GM18909 (cell line): ENCODE data around the gene PRRT2.
"Not testable (repeated sequence)": the region's sequence is repeated elsewhere in the genome, so short reads cannot be mapped to it uniquely, and the experiment has no call there.

Source experiments
- ATAC-seq: cut with Tn5 transposase; IDR thresholded peaks from one replicate; pipeline ENCODE4 v1.9.1; 2021; ENCODE audit warnings: mild to moderate bottlenecking; ENCODE audit not compliant: unreplicated experiment, poor library complexity

PRRT2 gene

DNA sequence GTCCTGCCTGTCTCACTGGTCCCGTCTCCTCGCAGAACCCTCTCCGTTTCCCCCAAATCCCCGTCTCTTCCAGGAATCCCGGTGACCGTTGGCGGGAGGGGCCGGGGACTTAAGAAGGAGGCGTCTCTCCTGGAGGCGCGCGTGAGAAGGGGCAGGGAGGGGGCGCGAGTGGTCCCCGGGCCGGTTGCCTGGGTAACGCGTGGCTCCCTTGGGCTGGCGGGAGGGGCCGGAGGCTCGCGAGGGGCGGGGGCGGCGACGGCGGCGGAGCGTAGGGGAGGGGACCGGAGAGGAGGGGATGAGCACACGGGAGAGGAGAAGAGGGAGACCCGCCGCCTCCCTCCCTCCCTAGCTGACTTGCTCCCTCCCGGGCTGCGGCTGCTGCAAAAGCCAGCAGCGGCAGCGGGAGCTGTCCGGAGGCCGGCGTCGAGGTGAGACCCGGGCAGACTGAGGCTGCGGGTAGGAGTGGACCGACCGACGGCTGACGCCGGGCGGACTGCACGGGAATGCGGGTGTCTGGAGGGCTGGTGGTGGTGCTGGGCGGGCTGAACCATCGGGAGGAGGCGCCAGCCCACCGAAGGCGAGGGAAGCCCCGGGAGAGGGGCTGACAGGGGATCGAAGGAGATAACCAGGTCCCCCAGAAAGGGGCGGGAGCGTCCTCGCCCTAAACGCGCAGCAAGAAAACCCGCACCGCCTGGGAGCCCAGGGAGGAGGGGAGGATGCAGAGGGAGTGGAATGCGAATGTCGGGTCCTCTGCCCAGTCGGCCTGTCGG lies at the start of gene PRRT2:
Gene PRRT2 (plus strand): TSS at position 298 of the 770 bp plus-strand sequence. CDS start 862 bp downstream, outside the sequence.
- ATAC-seq = no peak

- no peak for ATAC-seq
These were observed 48.7 kb upstream of the PRRT2 start for GRCh38 chr16:29763326-29763725.

DNA sequence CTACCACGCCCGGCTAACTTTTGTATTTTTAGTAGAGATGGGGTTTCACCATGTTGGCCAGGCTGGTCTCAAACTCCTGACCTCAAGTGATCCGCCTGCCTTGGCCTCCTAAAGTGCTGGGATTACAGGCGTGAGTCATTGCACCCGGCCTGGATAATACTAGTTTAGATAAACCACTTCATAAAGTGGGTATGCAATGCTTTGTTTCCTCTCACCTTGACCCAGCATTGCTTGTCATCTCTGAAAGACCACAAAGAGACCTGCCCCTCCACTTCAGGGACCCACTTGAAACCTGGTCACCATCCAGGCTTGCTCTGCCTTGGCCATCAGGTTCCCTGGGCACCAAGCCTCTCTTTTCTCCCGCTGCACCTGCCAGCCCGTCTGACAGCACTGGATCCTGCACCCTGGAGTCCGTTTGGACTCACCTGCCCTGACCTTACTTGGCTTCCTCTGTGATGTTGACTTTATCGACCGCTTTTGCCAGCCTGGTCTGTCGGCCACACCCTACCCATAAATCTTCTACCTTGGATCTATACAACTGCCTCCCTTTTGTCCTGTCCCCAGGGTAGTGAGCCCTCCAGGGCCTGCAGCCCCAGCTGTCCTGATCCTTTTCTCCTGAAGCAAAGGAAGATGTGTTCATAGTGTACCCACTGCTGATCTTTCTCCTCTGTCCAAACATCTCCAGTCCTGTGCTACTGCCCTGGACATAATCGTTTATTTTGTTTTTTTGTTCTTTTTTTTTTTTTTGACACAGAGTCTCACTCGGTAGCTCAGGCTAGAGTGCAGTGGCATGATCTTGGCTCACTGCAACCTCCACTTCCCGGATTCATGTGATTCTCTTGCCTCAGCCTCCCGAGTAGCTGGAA lies 46.6 kb upstream of the PRRT2 start:
- no peak for ATAC-seq

DNA sequence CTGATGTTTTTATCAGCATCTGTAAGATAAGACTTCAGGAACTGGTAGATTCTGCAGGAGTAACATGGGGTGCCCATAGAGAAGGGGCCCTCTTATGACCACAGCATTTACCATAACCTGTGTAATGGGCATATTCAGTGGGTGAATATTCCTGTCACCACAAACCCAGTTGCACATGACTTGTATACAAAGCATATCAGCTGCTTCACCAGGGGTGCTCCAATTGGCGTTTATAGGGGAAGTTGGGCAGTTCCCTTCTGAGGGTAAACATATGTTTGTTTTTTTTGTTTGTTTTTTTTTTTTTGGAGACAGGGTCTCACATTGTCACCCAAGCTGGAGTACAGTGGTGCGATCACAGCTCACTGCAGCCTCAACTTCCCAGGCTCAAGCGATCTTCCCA lies 45.4 kb upstream of the PRRT2 start:
- ATAC-seq = no peak

DNA sequence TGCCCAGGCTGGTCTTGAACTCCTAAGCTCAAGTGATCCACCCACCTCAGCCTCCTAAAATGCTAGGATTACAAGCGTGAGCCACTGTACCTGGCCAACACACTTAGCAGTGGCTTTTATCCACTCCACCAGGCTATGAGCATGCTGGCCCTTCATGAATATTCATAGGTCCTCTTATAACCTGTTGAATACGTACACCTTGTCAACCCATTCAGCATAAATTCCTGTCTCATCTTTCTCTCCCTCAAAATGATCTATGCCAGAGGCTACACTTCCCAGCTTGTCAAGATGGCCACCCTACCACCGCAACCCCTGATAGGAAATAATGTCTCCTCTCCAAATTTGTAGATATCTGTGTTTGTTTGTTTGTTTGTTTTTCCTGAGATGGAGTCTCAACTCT lies 44.9 kb upstream of the PRRT2 start:
- ATAC-seq = no peak

DNA sequence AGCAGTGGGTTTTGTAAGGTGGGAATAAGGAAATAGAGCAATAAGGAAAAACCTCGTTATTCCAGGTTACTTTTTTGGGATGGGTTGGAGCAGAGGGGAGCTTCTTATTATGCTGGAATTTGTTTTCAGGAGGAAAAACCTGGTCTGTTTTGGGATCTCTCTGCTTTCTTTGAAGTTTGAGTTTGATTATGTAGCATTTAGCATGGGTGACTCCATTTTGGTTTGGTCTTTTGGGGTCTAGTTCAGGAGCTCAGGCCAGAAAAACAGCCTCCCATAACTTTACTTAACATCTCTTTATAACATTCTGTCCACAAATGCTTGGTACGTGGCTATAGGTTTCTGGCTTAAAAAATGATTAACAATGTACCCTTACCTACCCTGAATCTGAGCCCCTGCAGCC lies 42.5 kb upstream of the PRRT2 start:
- no peak for ATAC-seq

- no peak for ATAC-seq
These were observed 41.6 kb upstream of the PRRT2 start for GRCh38 chr16:29770250-29770929.

- not testable (repeated sequence) for ATAC-seq
These were observed 39.7 kb upstream of the PRRT2 start for GRCh38 chr16:29772330-29772729.

DNA sequence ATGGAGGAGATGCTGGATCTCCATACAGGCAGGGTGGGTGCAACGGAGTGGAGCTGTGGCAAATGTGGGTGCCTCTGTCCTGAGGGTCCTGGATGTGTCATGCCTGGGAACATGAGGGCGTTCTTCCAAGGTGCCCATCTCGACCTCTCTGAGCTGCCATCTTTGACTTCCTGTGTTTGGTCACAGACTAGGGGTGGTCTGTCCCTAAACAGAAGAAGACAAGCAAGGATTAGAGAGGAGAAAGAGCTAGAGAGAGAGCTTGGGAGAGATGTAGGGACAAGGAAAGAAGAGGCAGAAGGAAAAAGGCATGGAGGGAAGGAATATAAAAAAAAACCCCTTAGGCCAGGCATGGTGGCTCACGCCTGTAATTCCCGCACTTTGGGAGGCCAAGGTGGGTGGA lies 37.3 kb upstream of the PRRT2 start:
- no peak for ATAC-seq

DNA sequence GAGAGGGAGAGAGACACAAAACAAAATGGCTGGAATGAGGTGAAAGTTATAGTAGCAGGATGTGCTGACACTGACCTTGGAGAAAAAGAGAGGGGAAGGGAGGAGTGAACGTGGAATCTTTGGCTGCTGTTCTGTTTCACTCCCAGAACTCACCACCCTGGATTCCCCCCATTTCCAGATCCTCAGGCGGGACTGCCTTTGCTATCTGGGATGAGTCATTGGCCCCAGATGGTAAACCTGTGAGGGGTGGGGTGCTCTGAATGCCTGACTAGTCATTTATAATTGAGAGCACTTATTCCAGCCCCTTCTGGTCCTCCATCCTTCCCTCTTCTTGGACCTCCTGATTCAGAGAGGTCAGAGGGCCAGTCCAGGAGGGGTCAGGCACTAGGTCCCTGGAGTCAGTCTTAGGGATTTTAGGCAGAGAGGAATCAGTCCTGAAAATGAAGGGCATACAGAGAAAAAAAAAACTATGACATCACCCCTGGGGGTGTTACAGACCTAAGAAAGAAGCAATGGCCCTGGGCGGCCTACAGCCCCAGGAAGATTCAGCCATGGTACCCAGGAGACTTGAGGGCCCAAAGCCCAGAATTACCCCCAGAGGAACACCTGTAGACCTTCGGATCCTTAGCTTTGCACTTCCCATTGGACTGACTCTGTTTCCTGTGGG lies 36.1 kb upstream of the PRRT2 start:
- ATAC-seq = no peak

GRCh38 chr16:29777576-29778350 lies 34.2 kb upstream of the PRRT2 start, which contains the start of gene ZG16:
Gene ZG16 (plus strand): TSS chr16:29778256. CDS start chr16:29779267, 1,011 bp downstream.
- no peak for ATAC-seq

GRCh38 chr16:29779474-29779873 lies 32.5 kb upstream of the PRRT2 start:
- ATAC-seq = no peak

DNA sequence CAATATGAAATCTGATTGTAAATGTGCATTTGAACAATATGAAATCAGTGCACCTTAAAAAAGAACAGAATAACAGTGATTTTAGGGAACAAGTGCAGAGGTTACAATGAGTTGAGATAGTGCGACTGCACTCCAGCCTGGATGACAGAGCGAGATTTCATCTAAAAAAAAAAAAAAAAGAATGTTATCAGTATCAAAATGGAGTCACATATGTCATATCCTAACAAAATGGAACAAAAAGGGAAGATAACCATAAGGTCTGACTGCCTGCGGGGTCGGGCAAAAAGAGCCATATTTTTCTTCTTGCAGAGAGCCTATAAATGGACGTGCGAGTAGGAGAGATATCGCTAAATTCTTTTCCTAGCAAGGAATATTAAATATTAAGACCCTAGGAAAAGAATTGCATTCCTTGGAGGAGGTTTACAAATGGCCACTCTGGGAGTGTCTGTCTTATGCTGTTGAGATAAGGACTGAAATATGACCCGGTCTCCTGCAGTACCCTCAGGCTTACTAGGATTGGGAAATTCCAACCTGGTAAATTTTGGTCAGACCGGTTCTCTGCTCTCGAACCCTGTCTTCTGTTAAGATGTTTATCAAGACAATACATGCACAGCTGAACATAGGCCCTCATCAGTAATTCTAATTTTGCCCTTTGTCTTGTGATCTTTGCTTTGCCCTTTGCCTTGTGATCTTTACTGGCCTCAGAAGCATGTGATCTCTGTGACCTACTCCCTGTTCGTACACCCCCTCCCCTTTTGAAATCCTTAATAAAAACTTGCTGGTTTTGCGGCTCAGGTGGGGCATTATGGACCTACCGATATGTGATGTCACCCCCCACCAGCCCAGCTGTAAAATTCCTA lies 28.7 kb upstream of the PRRT2 start:
- not testable (repeated sequence) for ATAC-seq

- no peak for ATAC-seq
These were observed 27.8 kb upstream of the PRRT2 start for GRCh38 chr16:29784157-29784556.

DNA sequence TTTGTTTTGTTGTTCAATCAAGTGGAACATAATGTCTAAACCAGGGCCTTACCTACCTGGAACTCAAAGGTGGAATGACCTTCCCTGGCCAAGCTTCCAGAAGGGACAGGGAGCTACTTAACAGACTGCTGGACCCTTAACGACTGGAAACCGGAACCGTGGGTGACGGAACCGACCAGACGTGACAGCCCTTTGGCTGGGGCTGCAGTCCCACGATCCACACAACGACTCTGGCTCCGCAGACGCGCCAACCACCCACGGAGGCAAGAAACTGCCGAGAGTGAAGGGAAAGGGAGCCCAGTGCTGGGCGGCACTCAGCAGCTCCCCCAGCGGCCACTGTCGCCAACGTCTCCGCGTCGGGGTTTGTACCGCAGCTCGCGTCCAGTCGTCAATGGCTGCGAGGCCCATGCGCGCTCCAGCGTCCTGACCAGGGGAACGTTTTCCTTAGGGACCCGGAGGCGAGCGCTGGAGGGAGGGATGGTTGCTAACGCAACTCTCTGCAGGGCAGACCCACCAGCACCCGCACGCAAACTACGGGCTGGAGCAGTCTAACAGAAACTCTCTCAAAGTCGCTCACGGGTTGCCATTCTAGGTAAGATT lies 27.0 kb upstream of the PRRT2 start:
- ATAC-seq = no peak

DNA sequence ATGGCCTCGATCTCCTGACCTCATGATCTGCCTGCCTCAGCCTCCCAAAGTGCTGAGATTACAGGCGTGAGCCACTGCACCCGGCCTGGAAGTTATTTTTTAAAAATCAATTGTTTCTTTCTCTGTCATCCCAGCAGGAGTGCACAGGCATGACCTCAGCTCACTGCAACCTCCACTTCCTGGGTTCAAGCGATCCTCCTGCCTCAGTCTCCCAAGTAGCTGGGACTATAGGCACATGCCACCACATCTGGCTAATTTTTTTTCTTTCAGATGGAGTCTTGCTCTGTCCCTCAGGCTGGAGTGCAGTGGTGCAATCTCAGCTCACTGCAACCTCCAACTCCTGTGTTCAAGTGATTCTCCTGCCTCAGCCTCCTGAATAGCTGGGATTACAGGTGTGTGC lies 24.8 kb upstream of the PRRT2 start:
- not testable (repeated sequence) for ATAC-seq

DNA sequence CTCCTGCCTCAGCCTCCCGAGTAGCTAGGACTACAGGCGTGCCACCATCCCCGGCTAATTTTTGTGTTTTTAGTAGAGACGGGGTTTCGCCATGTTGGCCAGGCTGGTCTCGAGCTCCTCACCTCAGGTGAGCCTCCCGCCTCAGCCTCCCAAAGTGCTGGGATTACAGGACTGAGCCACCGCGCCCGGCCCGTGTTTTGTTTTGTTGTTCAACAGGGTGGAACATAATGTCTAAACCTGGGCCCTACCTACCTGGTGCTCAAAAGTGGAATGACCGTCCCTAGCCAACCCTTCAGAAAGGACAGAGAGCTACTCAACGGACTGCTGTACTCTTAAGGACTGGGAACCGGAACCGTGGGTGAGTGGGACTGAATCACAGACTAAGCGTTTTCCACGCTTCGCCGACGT lies 22.2 kb upstream of the PRRT2 start:
- no peak for ATAC-seq
